HG03108 (cell line): ENCODE data around the gene RAD51B.

Experiments used
- ATAC-seq: cut with Tn5 transposase; IDR thresholded peaks from one replicate; pipeline ENCODE4 v1.9.1; 2021; ENCODE audit warnings: moderate library complexity; ENCODE audit not compliant: unreplicated experiment

RAD51B gene

DNA sequence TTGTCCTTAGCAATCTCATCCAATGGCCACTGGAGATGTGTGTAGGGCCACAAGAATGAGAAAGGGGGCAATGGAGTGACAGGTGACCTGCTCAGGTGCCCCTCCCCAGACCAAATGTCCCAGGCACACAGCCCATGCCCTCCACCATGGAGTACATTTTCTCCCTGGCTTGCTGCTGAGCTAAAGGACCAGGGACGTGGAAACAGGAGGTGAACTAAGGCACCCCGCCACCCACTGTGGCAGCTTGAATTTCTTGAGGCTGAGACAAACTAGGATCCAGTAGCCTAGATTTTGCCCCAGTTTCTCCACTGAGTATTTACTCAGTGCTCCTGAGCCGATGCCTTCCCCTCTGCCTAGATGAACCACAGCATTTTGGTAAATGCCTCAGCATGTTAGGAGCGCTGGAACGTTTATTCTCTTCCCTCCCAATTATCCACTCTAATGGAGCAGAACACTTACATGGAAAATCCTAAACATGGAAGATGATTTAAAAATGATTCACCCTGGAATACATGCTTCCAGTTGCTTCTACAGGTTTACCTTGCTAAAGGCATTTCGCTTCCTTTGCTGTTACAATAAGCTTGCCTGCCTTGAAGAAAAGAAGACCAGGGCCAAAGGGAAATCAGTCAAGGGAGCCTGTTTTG, 775.3 kb downstream of the RAD51B start:
- no peak for ATAC-seq

DNA sequence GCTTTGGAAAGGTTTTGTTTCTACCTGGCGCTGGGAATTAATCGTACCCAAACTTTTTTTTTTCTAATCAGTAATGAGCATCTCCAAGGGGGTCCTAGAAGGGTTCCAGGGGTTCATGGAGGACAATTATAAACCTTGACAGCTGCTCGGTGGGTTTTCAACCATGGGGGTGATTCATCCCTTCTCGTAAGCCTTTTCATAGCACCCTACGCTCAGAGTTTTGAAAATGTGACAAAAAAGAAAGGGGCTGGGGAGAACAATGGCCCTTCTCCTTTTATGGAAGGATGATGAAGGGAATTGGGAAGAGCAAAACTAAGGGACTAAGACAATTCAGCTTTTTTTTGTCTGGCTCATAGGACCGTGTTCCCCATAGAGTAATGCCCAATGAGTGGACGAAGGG, 776.6 kb downstream of the RAD51B start:
- ATAC-seq = no peak

DNA sequence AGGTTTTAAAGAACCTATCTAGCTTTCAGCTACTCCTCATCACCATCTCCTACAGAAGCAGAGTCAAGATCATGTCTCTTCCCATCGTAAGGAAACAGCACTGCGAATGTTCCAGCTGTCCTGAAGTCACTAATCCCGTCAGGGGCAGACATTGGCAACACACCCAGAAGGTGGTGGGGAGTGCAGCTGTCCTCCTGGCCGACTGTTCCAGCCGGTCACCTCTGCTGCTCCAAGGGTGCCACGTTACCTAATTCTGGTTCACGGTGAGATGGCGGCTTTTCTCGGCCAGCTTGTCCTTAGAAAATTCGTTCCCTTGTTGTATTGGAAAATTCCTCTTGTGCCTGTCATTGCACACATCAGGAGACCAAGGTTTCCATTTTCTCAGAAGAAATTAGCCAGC, 777.1 kb downstream of the RAD51B start:
- ATAC-seq = no peak

- ATAC-seq = no peak
Measured at GRCh38 chr14:68598089-68598488, 778.5 kb downstream of the RAD51B start.

GRCh38 chr14:68598621-68599447, 779.3 kb downstream of the RAD51B start:
- ATAC-seq = no peak

DNA sequence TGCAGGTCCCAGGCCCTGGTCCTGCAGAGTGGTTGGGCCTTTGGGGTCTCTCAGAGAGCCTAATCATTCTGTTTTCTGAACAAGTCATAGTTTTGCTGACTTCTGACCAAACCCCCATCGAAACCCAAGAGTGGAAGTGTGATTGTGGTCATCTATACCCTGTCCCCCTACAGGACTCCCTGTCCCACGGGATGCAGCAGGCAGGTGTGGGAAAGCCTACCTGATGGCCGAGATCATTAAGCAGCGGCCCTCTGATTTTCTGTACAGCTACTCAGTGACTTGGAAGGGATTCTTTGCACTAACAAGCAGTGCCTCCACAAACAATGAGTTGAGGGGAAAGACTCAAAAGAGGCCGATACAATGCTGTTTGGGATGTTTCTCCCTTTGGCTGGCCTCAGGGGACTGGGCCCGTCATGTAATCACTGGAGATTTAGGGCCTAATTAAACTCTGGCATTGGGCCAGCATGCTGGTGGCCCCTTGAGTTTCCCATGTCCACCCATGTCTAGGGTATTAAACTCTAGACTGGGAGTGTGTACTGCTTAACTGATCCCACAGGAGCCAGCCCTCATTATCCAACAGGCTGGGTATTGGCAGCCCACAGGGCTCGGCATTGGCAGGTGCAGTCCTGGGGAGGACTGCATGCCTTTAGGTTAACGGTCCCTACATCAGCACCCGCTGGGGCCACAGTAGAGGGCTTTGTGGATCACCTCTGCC, 780.5 kb downstream of the RAD51B start:
- no peak for ATAC-seq

DNA sequence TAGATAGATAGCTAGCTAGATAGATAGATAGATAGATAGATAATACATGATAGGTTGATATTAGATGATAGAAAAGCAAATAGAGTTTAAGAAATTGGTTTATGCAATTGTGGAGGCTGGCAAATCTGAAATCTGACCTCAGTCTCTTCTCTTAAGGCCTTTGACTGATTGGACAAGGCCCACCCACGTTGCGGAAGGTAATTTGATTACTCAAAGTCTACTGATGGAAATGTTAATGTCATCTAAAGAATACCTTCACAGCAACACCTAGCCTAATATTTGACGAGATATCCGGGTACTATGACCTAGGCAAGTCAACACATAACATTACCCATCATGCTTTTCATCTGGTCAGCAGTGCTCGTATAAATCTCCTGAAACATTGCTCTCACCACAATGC, 782.9 kb downstream of the RAD51B start:
- no peak for ATAC-seq

DNA sequence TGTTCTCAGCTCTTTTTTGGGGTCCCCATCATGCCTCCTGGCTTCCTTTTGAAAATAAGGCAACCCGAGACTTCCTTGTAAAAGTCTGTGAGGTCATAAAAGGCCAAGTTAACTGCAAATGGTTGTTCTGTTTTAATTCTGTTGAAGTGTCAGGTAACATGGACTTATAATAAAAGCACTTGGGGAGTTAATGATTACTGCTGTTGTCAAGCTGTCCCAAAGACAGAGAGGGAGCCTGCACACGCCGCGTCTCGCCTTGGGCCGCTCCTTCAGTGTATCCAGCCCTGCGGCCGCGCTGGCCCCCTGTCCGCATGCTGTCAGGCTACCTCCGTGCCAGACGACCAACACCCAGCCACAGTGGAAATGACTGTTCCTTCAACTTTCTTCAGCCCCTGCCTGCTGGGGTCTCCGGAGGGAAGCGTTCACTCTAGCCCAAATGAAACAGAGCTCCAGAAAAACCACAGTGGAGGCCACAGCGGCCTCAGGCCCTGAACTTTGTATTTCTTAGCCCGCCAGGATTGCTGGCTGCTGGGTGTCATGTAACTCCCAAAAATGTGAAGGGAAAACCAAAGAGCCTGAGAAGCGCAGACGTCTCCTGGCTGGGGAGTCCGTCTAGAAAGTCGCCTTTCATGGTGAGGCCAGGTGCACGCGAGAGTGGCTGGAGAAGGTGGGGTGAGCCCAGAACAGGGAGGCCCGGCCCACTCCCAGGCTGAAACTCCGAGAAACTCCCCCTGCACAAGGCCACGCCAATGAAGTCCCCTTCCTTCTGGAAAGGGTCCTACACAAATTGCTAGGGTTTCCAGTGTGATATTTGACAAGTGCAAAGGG, 784.2 kb downstream of the RAD51B start:
- ATAC-seq = no peak

DNA sequence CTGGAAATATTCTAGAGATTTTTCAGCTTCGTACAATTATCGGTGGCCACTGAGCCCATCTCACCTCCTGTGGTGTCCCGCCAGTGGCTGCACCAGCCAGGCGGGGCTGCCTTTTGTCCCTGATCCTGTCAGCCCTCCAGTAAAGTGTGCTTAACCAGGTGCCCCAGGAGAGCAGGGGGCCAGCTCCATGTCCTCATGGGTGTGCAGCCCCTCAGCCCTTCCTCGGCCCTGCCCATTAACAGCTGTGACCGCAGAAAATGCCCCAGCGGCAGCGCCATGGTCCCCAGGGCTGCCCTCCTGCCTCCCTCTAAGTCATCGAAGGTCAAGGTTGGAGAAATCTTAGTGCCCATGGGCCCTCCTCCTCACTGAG, 784.8 kb downstream of the RAD51B start:
- ATAC-seq = no peak

GRCh38 chr14:68604822-68605221, 785.2 kb downstream of the RAD51B start:
- ATAC-seq = no peak

GRCh38 chr14:68606176-68606575, 786.6 kb downstream of the RAD51B start:
- ATAC-seq = no peak

GRCh38 chr14:68606644-68607043, 787.1 kb downstream of the RAD51B start:
- no peak for ATAC-seq

DNA sequence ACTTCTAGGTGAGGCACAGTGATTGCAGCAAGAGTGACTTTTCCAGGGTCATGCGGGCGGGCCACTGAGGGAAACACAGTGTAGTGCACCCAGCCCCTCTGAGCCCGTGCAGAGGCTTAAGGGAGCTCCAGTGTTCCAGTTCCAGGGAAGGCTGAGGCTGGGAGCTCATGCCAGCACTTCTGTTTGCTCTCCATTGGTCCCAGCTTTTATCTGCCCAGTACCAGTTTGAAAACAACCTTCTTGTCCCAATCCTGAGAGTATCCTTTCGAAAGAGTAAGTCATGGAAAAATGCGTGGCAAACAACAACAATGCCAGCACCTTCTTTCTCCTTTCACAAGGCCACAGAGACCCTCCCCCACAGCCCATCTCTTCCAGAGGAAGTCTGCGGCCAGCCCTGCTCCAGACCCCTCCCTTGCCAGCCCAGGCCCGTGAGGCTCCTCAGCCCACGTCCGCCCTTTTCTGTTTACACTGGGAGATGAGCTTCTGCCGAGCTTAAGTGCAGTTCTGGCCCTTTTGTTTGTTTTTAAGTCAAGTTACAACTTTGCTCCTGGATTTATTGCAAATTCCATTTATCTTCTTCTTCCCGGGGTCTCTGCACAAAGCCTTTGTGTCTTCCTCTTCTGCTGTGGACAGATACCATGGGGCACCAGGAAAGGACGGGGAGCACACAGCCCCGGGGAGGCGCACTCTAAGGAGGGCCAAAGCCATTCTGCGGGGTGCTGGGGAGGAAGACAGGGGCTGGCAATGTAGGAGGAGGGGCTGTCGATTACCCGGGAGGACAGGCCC, 787.7 kb downstream of the RAD51B start:
- ATAC-seq = no peak

DNA sequence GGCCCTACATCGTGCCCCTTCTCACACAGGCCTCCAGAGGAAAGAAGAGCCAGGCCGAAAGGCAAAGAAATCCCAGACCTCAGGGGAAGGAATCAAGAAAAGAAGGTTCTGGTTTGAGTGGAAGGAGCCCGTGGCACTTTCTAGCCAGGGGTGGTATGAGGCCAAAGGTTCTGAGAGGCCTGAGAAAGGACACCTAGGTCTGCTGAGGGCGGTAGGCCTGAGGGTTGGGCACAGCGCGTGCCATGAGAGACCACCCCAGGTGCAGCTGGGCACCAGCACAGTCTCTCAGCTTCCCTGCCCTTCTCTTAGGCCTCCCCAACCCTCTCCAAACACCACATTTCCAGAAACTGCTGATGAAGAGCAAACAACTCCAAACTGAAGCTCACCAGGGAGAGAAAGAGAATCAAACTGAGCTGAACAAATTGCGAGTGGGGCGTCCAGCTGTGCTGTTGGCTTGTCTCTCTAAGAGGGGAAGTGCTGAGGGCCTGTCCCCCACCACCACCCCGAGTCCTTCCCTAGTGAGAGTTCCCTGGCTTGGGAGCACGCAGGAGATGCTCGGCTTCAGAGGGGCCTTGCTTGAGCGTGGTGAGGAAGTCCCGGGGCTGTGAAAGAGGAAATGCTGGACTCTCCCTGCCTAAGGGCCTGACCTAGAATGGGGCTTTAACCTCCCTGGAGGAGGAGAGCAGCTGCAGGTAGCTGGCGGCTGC, 788.4 kb downstream of the RAD51B start:
- no peak for ATAC-seq

DNA sequence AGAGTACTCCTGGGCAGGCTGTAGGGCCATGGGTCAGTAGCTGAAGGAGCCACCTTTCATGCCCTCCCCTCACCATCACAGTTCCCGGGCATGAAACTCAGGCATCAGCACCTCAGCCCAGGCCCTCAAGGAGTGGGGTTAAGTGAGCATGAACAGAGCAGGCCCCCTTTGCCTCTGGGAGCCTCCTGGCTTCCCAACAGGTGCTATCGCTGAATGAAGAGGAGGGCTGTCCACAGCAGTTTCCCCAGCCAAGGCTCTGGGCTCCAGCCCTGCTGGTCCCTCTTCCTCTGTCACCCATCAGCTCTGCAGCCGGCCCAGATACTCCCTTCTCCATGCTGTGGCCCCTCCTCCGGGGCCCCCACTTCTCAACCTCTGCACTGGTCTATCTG, 789.0 kb downstream of the RAD51B start:
- ATAC-seq = no peak

GRCh38 chr14:68609012-68609411, 789.4 kb downstream of the RAD51B start:
- no peak for ATAC-seq

DNA sequence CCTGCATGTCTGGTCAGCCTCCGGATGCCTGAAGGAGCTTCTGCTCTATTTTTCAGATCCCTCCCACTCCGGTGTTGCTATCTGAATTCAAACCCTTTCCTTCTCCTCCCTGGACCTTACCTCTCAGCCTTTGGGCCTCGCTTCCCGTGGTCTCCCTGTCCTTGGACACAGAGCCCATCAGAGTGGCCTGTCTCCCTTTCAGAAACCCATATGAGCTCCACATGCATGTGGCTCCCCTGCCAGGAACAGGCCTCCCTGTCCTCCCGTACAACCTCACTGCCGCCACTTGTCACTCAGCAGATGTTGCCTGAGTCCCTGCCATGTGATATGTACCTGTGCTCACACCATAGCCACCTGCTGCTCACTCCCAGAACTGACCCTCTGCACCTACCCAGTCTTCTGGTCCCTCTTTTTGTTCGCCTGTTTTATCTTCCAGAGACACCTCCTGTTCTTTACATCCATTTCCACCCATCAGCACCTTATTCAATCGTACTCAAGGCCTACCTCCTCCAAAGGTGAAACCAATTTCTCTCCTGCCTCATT, 790.7 kb downstream of the RAD51B start:
- no peak for ATAC-seq

DNA sequence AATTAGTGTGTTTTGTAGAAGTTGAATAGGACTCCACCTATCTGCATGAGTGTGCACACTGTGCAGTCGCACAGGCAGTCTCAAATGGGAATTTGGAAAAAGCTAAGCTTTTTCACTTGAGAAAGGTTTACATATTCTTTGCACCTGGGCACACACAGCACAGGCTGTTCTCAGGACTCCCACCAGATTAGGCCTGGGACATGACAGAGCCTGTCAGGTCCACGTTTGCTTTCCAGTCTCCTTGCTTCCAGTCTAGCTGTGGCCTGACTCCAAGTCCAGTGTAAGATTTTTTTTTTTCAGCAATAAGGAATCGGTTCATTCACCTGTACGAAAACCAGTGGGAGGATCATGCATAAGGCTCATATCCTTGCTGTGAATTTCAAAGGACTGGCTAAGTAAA, 792.0 kb downstream of the RAD51B start:
- no peak for ATAC-seq

DNA sequence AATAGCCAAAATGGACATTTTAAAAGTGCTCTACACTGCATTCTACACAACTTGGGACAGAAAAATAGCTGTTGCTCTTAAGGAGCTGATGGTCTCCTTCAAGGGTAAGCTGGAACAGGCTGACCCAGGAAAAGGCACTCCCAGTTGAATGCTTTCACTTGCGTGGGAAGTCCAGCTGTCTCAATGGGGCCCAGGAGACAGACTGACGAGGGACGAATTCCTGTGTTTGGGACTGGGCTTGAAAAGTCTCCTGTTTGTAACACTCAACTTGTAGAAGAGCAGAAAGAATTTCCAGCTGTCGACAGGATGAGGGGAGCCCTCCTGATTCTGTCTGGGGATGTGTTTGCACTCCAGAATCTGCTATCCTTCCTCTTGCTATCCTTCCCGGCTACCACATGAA, 792.5 kb downstream of the RAD51B start:
- ATAC-seq = no peak
